HepG2 (cell line): ENCODE results near the gene SEPTIN5.

Experiments
- FOXK2 ChIP-seq: fragments of 450-650 bp; IDR thresholded peaks from 2 replicates; pipeline ENCODE4 v1.6.1; 2016
- HDAC1 ChIP-seq: sonication (generic); formaldehyde crosslinking; IDR thresholded peaks from 2 replicates; pipeline ENCODE4 v1.5.1; 2020; ENCODE audit warnings: mild to moderate bottlenecking, missing genetic modification reagents
- NFE2L1 ChIP-seq: sonication (generic); formaldehyde crosslinking; IDR thresholded peaks from 2 replicates; pipeline ENCODE4 v1.4.0; 2020; ENCODE audit warnings: missing genetic modification reagents, mild to moderate bottlenecking, borderline replicate concordance
- RNF2 ChIP-seq: fragments of 450-650 bp; conservative IDR thresholded peaks from 2 replicates; pipeline ENCODE4 v1.6.1; 2016; ENCODE audit warnings: low read depth

- TF ChIP-seq HDAC1 (no peak), FOXK2 (no peak), RNF2 (no peak), NFE2L1 (CRISPR knock-in tag) (no peak)
Measured at GRCh38 chr22:19742160-19743066, 28.1 kb downstream of the SEPTIN5 start.
